ENCODE results near the gene ZBTB32. TPM values are rescaled to one million over a fixed set of nuclear protein-coding genes. Genes with fewer than 3 reads are reported as not detected.

Gene ZBTB32
- total and polyA plus RNA-seq, 2 of the 8 experiments (the other 6 are each of a cell fraction or from before 2014, with no cell fraction given): 0.11 to 0.50 TPM

DNA sequence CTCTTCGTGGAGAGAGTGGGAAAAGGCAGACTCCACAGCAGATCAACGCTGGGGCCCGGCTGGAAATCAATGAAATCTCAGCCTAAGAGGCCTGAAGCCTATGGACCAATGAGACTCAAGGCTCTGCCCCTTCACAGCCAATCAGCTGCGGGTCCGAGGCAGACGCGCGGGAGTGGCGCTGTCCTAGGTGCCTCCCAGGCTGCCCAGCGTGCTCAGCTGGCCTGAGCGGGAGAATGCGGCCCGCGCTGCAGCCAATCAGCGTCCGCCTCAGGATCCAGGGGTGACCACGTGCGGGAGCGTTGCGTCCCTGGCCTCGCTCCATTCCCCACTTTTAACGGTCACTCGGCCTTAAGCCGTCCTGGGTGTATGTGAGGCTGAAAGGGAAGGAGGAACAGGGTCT lies at the start of gene ZBTB32 (continued):
- TF ChIP-seq, protein P1, sequence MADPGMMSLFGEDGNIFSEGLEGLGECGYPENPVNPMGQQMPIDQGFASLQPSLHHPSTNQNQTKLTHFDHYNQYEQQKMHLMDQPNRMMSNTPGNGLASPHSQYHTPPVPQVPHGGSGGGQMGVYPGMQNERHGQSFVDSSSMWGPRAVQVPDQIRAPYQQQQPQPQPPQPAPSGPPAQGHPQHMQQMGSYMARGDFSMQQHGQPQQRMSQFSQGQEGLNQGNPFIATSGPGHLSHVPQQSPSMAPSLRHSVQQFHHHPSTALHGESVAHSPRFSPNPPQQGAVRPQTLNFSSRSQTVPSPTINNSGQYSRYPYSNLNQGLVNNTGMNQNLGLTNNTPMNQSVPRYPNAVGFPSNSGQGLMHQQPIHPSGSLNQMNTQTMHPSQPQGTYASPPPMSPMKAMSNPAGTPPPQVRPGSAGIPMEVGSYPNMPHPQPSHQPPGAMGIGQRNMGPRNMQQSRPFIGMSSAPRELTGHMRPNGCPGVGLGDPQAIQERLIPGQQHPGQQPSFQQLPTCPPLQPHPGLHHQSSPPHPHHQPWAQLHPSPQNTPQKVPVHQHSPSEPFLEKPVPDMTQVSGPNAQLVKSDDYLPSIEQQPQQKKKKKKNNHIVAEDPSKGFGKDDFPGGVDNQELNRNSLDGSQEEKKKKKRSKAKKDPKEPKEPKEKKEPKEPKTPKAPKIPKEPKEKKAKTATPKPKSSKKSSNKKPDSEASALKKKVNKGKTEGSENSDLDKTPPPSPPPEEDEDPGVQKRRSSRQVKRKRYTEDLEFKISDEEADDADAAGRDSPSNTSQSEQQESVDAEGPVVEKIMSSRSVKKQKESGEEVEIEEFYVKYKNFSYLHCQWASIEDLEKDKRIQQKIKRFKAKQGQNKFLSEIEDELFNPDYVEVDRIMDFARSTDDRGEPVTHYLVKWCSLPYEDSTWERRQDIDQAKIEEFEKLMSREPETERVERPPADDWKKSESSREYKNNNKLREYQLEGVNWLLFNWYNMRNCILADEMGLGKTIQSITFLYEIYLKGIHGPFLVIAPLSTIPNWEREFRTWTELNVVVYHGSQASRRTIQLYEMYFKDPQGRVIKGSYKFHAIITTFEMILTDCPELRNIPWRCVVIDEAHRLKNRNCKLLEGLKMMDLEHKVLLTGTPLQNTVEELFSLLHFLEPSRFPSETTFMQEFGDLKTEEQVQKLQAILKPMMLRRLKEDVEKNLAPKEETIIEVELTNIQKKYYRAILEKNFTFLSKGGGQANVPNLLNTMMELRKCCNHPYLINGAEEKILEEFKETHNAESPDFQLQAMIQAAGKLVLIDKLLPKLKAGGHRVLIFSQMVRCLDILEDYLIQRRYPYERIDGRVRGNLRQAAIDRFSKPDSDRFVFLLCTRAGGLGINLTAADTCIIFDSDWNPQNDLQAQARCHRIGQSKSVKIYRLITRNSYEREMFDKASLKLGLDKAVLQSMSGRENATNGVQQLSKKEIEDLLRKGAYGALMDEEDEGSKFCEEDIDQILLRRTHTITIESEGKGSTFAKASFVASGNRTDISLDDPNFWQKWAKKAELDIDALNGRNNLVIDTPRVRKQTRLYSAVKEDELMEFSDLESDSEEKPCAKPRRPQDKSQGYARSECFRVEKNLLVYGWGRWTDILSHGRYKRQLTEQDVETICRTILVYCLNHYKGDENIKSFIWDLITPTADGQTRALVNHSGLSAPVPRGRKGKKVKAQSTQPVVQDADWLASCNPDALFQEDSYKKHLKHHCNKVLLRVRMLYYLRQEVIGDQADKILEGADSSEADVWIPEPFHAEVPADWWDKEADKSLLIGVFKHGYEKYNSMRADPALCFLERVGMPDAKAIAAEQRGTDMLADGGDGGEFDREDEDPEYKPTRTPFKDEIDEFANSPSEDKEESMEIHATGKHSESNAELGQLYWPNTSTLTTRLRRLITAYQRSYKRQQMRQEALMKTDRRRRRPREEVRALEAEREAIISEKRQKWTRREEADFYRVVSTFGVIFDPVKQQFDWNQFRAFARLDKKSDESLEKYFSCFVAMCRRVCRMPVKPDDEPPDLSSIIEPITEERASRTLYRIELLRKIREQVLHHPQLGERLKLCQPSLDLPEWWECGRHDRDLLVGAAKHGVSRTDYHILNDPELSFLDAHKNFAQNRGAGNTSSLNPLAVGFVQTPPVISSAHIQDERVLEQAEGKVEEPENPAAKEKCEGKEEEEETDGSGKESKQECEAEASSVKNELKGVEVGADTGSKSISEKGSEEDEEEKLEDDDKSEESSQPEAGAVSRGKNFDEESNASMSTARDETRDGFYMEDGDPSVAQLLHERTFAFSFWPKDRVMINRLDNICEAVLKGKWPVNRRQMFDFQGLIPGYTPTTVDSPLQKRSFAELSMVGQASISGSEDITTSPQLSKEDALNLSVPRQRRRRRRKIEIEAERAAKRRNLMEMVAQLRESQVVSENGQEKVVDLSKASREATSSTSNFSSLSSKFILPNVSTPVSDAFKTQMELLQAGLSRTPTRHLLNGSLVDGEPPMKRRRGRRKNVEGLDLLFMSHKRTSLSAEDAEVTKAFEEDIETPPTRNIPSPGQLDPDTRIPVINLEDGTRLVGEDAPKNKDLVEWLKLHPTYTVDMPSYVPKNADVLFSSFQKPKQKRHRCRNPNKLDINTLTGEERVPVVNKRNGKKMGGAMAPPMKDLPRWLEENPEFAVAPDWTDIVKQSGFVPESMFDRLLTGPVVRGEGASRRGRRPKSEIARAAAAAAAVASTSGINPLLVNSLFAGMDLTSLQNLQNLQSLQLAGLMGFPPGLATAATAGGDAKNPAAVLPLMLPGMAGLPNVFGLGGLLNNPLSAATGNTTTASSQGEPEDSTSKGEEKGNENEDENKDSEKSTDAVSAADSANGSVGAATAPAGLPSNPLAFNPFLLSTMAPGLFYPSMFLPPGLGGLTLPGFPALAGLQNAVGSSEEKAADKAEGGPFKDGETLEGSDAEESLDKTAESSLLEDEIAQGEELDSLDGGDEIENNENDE (IDR thresholded peaks at IDR 0.05; ENCODE audit: insufficient replicate concordance, low read length): no peak
- TF ChIP-seq RXRA (IDR thresholded peaks at IDR 0.05; ENCODE audit: insufficient read depth, low read depth, low read length) (no peak), SAP30 (IDR thresholded peaks at IDR 0.05; ENCODE audit: insufficient read depth, insufficient replicate concordance, low read length) (no peak), KDM5A (IDR thresholded peaks at IDR 0.05; ENCODE audit: low read length) (no peak), TEAD4 (IDR thresholded peaks at IDR 0.05; ENCODE audit: low read depth, low read length) (no peak; the same call in 1 of the 2 replicates), NRF1 (IDR thresholded peaks at IDR 0.05; ENCODE audit: low read depth, low read length) (no peak), JUN (IDR thresholded peaks at IDR 0.05; ENCODE audit: low read depth, low read length) (no peak), CBX8 (IDR thresholded peaks at IDR 0.05; ENCODE audit: borderline replicate concordance, low read depth, low read length) (no peak), POU5F1 (IDR thresholded peaks at IDR 0.05; ENCODE audit: low read depth, low read length) (no peak), HDAC6 (IDR thresholded peaks at IDR 0.05; ENCODE audit: low read depth, low read length) (no peak), TBP (IDR thresholded peaks at IDR 0.05; ENCODE audit: low read depth, low read length) (no peak), GABPA (IDR thresholded peaks at IDR 0.05; ENCODE audit: borderline replicate concordance, insufficient read depth, low read length) (no peak), TCF12 (IDR thresholded peaks at IDR 0.05; ENCODE audit: low read depth, low read length) (no peak)
